DMS153 (cell line): Measurements from ENCODE around the gene SCGB1A1.

Experiments used
- DNase-seq: peaks from one replicate; lab custom pipeline; 2025; lab: John Stamatoyannopoulos, UW

Gene SCGB1A1

GRCh38 chr11:62398011-62398994, 20.5 kb upstream of the SCGB1A1 start:
- no peak for DNase-seq

DNA sequence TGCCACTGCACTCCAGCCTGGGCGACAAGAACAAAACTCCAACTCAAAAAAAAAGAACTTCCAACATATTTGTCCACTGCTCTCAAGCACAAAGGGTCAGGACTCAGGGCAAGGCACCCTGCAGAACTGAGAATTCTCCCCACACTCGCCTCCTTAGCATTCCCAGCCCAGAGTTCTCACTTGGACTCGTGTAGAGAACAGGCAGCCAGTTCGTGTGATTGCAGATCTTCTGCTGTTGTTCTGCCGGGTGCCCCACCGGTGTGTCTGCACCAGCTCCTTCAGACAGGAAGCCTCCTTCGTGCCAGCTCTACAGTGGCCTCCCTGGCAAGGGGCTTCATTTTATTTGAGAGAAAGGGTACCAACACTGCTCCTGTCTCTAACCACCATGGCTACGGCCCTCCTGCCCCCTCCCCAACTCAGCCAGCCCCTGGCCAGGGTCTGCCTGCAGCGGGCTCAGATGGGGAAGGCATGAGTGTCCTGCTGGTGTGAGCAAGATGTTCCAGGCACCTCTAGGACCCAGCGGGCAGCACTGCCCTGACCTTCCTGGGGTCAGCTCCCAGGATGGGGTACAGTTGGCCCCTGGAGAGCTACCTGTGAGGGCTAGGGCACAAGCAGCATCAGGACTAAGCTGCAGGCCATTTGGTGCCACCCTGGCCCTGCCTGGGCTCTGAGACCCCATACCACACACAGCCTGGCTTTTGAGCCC, 19.5 kb upstream of the SCGB1A1 start:
- no peak for DNase-seq

GRCh38 chr11:62399878-62400266, 19.0 kb upstream of the SCGB1A1 start:
- no peak for DNase-seq

DNA sequence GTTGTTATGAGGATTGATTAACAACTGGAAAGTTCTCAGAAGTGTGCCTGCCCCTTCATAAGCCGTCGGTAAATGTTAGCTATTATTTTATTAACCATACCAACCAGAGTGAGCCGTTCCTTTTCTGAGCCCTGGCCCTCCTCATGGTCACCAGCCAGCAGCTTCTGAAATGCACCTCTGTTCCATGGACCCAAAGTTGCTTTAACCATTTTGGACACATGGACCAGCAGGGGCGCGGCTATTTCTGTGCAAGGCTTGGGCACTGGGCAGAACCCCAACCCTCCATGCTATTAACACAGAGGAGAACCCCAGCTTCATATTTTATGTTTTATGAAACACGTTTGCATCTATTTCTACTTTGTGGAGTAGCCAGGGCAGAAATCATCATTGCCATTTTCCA, 18.6 kb upstream of the SCGB1A1 start:
- no peak for DNase-seq

- no peak for DNase-seq
Measured at GRCh38 chr11:62400760-62401159, 18.1 kb upstream of the SCGB1A1 start.

DNA sequence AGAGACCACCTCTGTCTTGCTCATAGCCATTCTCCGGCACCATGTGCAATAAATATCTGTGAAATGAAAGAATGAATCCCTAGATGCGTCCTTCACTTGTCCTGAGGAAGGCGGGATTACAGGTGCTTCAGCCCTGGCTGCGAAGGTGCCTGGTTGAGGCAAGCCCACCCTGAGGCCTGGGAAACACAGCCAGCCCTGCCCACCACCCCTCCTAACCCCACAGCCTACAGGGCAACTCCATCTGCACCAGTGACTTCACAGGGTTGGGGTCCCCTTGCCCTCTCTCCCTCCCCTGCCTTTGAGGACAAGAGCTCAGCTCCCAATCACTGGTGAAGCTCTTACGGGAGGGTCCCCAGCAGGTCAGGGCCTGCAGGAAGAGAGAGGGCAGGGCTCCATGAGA, 17.5 kb upstream of the SCGB1A1 start:
- DNase-seq = no peak

- no peak for DNase-seq
Measured at GRCh38 chr11:62401811-62402210, 17.0 kb upstream of the SCGB1A1 start.

DNA sequence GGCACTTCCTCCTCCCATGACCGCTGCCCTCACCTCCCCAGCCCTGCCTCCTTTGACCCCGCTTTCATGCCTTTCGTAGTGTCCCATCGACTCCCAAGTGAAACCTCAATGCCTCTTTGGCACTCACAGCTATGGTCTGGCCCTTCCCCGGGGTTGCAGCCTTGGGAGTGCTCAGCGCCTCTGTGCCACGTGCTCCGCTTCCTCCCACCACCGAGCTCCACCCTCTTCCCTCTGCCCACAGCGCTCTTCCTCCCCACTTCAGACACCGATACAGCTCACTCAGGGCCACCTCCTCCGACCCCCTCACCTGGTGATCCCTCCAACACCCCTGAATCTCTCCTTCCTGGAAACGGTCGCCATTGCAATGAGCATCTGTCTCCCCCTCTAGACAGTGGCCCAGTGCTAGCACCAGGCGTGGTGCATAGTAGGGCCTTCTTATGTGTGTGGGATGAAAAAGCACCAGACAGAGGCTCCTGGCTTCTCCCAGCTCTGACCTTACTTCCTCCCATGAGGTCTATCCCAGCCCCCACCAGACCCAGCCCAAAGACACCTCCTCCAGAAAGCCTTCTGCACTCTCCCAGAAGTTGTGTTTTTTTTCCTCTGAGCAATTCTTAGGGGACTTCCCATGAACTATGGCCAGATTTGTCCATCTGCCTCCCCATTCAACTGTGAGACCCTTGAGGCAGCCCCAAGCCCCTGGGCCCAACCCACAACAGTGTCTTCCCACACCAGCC, 16.4 kb upstream of the SCGB1A1 start:
- DNase-seq = no peak

DNA sequence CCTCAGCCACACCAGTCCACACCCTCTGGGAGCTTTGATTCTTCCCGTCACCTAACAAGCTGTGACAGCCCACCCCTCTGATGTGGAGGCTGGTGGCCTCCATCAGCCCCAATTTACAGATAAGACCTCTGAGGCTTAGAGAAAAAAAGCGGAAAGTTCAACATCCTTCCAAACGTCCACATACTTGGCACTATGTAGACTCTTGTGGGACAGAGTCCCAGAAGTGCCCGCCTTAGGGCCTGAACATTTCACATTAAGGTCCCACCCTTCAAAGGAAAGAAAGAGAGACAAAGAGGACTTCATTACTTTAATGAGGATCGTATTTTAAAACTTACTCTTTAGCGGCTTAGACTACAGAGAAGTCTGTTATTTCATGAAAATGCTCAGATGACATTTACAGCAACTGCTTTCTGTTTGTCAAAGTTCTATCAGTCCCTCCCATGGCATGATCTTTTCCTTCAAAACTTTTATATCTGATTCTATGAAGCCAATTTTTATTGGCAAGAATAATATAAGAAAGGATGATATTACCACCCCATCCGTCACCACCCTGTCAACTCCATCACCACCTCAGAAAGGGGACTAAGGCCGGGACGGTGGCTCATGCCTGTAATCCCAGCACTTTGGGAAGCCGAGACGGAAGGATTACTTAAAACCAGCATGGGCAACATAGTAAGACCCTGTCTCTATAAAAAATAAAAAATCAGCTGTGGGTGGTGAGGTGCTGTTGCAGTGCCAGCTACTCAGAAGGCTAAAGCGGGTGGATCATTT, 15.7 kb upstream of the SCGB1A1 start:
- no peak for DNase-seq

DNA sequence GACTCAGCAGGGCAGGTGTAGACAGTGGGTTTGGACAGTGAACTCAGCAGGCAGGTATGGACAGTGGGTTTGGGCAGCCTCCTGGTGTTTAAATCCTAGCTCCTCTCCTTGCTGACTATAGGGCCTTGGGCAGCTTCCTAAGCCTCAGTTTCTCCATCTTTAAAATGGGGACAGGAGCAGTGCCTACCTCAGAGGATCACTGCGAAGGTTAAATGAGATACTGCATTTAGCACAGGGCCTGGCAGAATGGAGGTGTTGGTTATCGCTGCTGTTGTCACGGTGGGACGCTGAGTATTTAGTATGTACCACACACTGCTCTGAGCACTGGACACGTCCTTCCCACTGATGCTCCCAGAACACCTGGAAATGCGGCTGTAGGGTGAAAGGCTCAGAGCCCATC, 14.4 kb upstream of the SCGB1A1 start:
- DNase-seq = no peak

- DNase-seq = no peak
Measured at GRCh38 chr11:62404901-62405300, 13.9 kb upstream of the SCGB1A1 start.

GRCh38 chr11:62406034-62406433, 12.8 kb upstream of the SCGB1A1 start:
- no peak for DNase-seq

GRCh38 chr11:62409831-62410230, 9.0 kb upstream of the SCGB1A1 start:
- DNase-seq = no peak

- no peak for DNase-seq
Measured at GRCh38 chr11:62410972-62411371, 7.9 kb upstream of the SCGB1A1 start.

DNA sequence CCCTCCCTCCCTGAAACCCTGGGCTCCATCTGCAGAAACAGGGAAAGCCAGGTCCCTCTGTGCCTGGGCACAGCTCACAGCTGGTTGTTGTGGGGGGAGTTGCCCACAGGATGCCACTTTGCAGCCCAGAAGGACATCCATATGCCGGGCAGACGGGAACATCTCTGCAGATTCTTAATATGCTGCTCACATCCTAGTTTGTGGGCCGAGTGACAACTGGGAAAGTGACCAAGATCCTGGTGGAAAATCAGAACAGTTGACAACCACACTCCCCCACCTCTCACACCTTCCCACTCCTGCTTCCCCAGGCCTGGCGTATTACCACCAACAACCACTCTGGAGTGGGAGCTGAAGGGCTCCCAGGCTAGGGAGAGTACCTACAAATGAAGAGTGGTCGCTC, 7.3 kb upstream of the SCGB1A1 start:
- no peak for DNase-seq

GRCh38 chr11:62413060-62413696, 5.7 kb upstream of the SCGB1A1 start:
- DNase-seq = no peak

DNA sequence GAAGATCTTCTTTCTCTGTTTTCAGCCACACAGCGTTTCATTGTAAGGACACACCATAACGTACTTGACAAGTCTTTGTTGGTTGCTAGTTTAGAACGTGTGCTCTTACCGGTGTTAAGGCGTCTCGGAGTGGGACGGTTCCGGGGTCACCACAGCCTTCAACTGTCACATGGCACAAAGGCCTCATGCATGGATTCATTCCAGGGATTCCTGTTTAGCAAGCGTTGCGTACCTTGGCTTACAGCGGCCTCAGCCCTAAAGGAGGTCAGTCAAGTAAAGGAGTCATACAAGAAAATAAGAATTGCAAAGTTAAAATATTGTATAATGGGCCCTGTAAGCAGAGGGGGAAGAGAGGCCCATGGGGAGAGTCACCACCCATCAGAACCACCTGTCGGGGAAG, 2.2 kb upstream of the SCGB1A1 start:
- no peak for DNase-seq

DNA sequence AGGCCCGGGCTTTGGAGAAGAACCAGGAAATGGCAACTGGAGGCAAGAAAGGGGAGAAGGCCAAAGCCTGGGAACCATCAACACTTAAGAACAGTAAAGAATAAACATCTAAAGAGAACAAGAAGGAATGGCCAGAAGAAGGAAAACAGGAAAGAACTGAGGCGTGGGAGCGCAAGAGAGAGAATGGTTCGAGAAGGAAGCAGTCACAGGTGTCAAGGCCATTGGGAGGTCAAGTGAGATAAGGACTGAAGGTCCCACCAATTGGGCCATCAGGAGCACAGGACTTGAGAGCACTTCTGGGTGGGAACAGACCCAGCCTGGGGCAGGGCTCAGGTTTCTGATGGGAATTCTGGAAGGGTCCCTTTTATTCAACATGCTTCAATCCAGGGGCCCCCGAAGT, 697 bp upstream of the SCGB1A1 start:
- DNase-seq = no peak

GRCh38 chr11:62419314-62419929, 589 bp downstream of the SCGB1A1 start:
- no peak for DNase-seq

GRCh38 chr11:62419943-62420342, 1.1 kb downstream of the SCGB1A1 start:
- no peak for DNase-seq

DNA sequence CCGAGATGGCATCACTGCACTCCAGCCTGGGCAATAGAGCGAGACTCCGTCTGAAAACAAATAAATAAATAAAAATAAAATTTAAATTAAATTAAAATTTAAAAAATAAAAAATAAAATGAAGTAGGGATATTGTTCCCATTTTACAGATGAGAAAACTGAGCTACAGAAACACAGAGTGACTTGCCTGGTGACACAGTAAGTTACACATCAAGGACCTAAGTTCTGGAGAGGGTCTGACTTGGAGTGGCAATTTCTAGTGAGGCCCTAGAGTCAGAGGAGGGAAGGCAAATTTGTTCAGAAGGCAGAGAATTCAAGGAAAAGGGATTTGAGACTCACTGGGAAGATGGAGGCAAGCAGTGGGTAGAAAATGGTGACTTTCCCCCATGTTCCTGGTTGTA, 2.0 kb downstream of the SCGB1A1 start:
- DNase-seq = no peak
